ENCODE measurements around the gene KIF11. TPM values are rescaled to one million over a fixed set of nuclear protein-coding genes. Genes with fewer than 3 reads are reported as not detected.

KIF11 gene
- total and polyA plus RNA-seq, 2 of the 13 experiments (the other 11 are each of a cell fraction or from before 2014, with no cell fraction given) = 8.7 to 38.4 TPM

DNA sequence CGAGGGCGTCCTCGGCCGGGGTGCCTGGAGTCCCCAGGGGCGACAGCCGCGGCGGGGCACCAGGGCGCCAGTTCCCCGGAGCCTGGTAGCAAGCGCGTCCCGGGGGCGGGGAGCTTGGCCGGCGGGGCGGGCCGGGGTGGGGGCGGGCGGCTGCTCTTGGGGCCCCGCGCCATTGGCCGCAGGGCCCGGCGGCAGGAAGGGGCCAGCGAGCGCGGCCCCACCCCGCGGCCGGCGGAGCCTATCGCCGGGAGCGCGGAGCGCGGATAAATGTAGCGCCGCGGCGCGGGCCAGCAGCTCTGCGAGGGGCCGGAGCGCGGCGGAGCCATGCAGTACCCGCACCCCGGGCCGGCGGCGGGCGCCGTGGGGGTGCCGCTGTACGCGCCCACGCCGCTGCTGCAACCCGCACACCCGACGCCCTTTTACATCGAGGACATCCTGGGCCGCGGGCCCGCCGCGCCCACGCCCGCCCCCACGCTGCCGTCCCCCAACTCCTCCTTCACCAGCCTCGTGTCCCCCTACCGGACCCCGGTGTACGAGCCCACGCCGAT, 96.8 kb downstream of the KIF11 start, which contains the start of gene HHEX (continued):
- TF ChIP-seq, protein P1, sequence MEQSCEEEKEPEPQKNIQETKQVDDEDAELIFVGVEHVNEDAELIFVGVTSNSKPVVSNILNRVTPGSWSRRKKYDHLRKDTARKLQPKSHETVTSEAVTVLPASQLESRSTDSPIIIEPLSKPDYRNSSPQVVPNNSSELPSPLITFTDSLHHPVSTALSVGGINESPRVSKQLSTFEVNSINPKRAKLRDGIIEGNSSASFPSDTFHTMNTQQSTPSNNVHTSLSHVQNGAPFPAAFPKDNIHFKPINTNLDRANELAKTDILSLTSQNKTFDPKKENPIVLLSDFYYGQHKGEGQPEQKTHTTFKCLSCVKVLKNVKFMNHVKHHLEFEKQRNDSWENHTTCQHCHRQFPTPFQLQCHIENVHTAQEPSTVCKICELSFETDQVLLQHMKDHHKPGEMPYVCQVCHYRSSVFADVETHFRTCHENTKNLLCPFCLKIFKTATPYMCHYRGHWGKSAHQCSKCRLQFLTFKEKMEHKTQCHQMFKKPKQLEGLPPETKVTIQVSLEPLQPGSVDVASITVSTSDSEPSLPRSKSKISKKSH (CRISPR knock-in tag; IDR thresholded peaks at IDR 0.05; ENCODE audit: borderline replicate concordance) = no peak
- TF ChIP-seq U2AF1 (optimal IDR thresholded peaks at IDR 0.05; ENCODE audit: low read depth, low read length) = no peak
- no peak for TF ChIP-seq MAF1 (CRISPR knock-in tag; IDR thresholded peaks at IDR 0.05; ENCODE audit: borderline replicate concordance)
- peak; percentile 74 for TF ChIP-seq TAF1 (CRISPR knock-in tag; IDR thresholded peaks at IDR 0.05)
- TF ChIP-seq ETV5 (CRISPR knock-in tag; IDR thresholded peaks at IDR 0.05; ENCODE audit: borderline replicate concordance) = no peak; the same call in 1 of the 2 replicates
- TF ChIP-seq ZNF232 (CRISPR knock-in tag; IDR thresholded peaks at IDR 0.05; ENCODE audit: borderline replicate concordance) = no peak
- TF ChIP-seq, protein P2, sequence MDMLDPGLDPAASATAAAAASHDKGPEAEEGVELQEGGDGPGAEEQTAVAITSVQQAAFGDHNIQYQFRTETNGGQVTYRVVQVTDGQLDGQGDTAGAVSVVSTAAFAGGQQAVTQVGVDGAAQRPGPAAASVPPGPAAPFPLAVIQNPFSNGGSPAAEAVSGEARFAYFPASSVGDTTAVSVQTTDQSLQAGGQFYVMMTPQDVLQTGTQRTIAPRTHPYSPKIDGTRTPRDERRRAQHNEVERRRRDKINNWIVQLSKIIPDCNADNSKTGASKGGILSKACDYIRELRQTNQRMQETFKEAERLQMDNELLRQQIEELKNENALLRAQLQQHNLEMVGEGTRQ (IDR thresholded peaks at IDR 0.05; ENCODE audit: low read depth, low read length) = no peak
- TF ChIP-seq, protein P2 (CRISPR knock-in tag; IDR thresholded peaks at IDR 0.05; ENCODE audit: borderline replicate concordance) = no peak
- no peak for TF ChIP-seq ZNF496 (CRISPR knock-in tag; IDR thresholded peaks at IDR 0.05; ENCODE audit: insufficient replicate concordance)
- TF ChIP-seq, protein P3, sequence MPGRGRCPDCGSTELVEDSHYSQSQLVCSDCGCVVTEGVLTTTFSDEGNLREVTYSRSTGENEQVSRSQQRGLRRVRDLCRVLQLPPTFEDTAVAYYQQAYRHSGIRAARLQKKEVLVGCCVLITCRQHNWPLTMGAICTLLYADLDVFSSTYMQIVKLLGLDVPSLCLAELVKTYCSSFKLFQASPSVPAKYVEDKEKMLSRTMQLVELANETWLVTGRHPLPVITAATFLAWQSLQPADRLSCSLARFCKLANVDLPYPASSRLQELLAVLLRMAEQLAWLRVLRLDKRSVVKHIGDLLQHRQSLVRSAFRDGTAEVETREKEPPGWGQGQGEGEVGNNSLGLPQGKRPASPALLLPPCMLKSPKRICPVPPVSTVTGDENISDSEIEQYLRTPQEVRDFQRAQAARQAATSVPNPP (CRISPR knock-in tag; IDR thresholded peaks at IDR 0.05) = no peak; the same call in 1 of the 2 replicates
- no peak for TF ChIP-seq TCF12 (IDR thresholded peaks at IDR 0.05)
- no peak for TF ChIP-seq TCF12 (CRISPR knock-in tag; IDR thresholded peaks at IDR 0.05)
- TF ChIP-seq ZNF274 (CRISPR knock-in tag; IDR thresholded peaks at IDR 0.05) = no peak
- no peak for TF ChIP-seq SMAD9 (CRISPR knock-in tag; IDR thresholded peaks at IDR 0.05)
- no peak for TF ChIP-seq GLI4 (CRISPR knock-in tag; IDR thresholded peaks at IDR 0.05; ENCODE audit: borderline replicate concordance)
- TF ChIP-seq, protein P4, sequence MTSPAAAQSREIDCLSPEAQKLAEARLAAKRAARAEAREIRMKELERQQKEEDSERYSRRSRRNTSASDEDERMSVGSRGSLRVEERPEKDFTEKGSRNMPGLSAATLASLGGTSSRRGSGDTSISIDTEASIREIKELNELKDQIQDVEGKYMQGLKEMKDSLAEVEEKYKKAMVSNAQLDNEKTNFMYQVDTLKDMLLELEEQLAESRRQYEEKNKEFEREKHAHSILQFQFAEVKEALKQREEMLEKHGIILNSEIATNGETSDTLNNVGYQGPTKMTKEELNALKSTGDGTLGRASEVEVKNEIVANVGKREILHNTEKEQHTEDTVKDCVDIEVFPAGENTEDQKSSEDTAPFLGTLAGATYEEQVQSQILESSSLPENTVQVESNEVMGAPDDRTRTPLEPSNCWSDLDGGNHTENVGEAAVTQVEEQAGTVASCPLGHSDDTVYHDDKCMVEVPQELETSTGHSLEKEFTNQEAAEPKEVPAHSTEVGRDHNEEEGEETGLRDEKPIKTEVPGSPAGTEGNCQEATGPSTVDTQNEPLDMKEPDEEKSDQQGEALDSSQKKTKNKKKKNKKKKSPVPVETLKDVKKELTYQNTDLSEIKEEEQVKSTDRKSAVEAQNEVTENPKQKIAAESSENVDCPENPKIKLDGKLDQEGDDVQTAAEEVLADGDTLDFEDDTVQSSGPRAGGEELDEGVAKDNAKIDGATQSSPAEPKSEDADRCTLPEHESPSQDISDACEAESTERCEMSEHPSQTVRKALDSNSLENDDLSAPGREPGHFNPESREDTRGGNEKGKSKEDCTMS (CRISPR knock-in tag; conservative IDR thresholded peaks at IDR 0.05) = no peak
- TF ChIP-seq ZNF34 (CRISPR knock-in tag; IDR thresholded peaks at IDR 0.05; ENCODE audit: borderline replicate concordance) = peak; percentile 75; the same call in 1 of the 2 replicates
- TF ChIP-seq ZNF20 (CRISPR knock-in tag; IDR thresholded peaks at IDR 0.05) = no peak
- TF ChIP-seq TBX3 (IDR thresholded peaks at IDR 0.05; ENCODE audit: borderline replicate concordance) = no peak
- TF ChIP-seq SRY (CRISPR knock-in tag; IDR thresholded peaks at IDR 0.05) = no peak; the same call in 1 of the 2 replicates
- TF ChIP-seq FOXM1 (CRISPR knock-in tag; IDR thresholded peaks at IDR 0.05) = no peak
- peak; percentile 50; the same call in 1 of the 2 replicates for TF ChIP-seq ZFP82 (CRISPR knock-in tag; IDR thresholded peaks at IDR 0.05; ENCODE audit: borderline replicate concordance)
- TF ChIP-seq PHF8 (CRISPR knock-in tag; IDR thresholded peaks at IDR 0.05) = no peak
- no peak for TF ChIP-seq ZNF75D (CRISPR knock-in tag; IDR thresholded peaks at IDR 0.05; ENCODE audit: borderline replicate concordance)

Data from HepG2 (cell line).